KMS-11 (cell line): Measurements from ENCODE around the gene RHEX.

Experiments
- H2AFZ ChIP-seq: fragments of 200-600 bp; sonication (generic); 2 replicates; pipeline ENCODE4 v1.6.1; 2016; ENCODE audit warnings: antibody characterized with exemption, mixed run types, low read depth
- H3K27ac ChIP-seq: fragments of 200-600 bp; sonication (generic); 2 replicates; pipeline ENCODE4 v1.6.1; 2016; ENCODE audit warnings: mild to moderate bottlenecking, mixed run types
- H3K27me3 ChIP-seq: fragments of 200-600 bp; sonication (generic); 2 replicates; pipeline ENCODE4 v1.6.1; 2017; ENCODE audit warnings: mild to moderate bottlenecking, low read depth, mixed run types, moderate library complexity; ENCODE audit not compliant: insufficient read depth
- H3K36me3 ChIP-seq: fragments of 200-600 bp; sonication (generic); 2 replicates; pipeline ENCODE4 v1.6.1; 2017; ENCODE audit warnings: mild to moderate bottlenecking, mixed run types; ENCODE audit not compliant: insufficient read depth
- H3K4me1 ChIP-seq: fragments of 200-600 bp; sonication (generic); 2 replicates; pipeline ENCODE4 v1.6.1; 2016; ENCODE audit warnings: mild to moderate bottlenecking, low read depth, mixed run types; ENCODE audit not compliant: poor library complexity, severe bottlenecking
- H3K4me2 ChIP-seq: fragments of 200-600 bp; sonication (generic); 2 replicates; pipeline ENCODE4 v1.7.0; 2016; ENCODE audit warnings: mild to moderate bottlenecking, mixed run types
- H3K4me3 ChIP-seq: fragments of 200-600 bp; sonication (generic); IDR thresholded peaks from 2 replicates; pipeline ENCODE4 v1.6.1; 2017; ENCODE audit warnings: low read depth, low read length, mixed read lengths; ENCODE audit not compliant: insufficient read depth
- H3K79me2 ChIP-seq: fragments of 200-600 bp; sonication (generic); 2 replicates; pipeline ENCODE4 v1.6.1; 2016; ENCODE audit warnings: low read depth, mixed run types; ENCODE audit not compliant: insufficient read depth
- H3K9ac ChIP-seq: fragments of 200-600 bp; sonication (generic); 2 replicates; pipeline ENCODE4 v1.6.1; 2016; ENCODE audit warnings: mild to moderate bottlenecking, mixed run types
- H4K20me1 ChIP-seq: fragments of 200-600 bp; sonication (generic); 2 replicates; pipeline ENCODE4 v1.6.1; 2016; ENCODE audit warnings: mild to moderate bottlenecking, mixed run types; ENCODE audit not compliant: insufficient read depth
- CTCF ChIP-seq: fragments of 200-600 bp; sonication (generic); conservative IDR thresholded peaks from 2 replicates; pipeline ENCODE4 v1.6.1; 2017; ENCODE audit warnings: low read depth, mild to moderate bottlenecking, antibody characterized with exemption, low read length, moderate library complexity, mixed read lengths

RHEX gene

GRCh38 chr1:206047271-206047670 lies 5.7 kb upstream of the RHEX start:
- Histone ChIP-seq H3K27me3 (no peaks in the 10 kb centered on the region), H2AFZ (no peak overlapping the region; the same call in 1 of the 2 replicates), H3K36me3 (no peaks in the 10 kb centered on the region), H3K4me3 (no peak overlapping the region), H3K27ac (peak overlapping the region; percentile 10; the same call in 1 of the 2 replicates), H4K20me1 (no peaks in the 10 kb centered on the region), H3K9ac (no peak overlapping the region), H3K79me2 (no peaks in the 10 kb centered on the region), H3K4me1 (peaks cover 75% of the 10 kb centered on the region), H3K4me2 (peak overlapping the region; percentile 91)
- no peak for TF ChIP-seq CTCF

GRCh38 chr1:206048582-206048981 lies 4.4 kb upstream of the RHEX start:
- Histone ChIP-seq H2AFZ (no peak overlapping the region), H3K79me2 (no peaks in the 10 kb centered on the region), H3K4me3 (peak overlapping the region; percentile 24), H4K20me1 (no peaks in the 10 kb centered on the region), H3K4me1 (peaks cover 87% of the 10 kb centered on the region), H3K9ac (no peak overlapping the region), H3K36me3 (no peaks in the 10 kb centered on the region), H3K4me2 (peak overlapping the region; percentile 91), H3K27me3 (no peaks in the 10 kb centered on the region), H3K27ac (peak overlapping the region; percentile 15; the same call in 1 of the 2 replicates)
- no peak for TF ChIP-seq CTCF

GRCh38 chr1:206049293-206049692 lies 3.7 kb upstream of the RHEX start:
- Histone ChIP-seq H3K27ac (peak overlapping the region; percentile 57; the same call in 1 of the 2 replicates), H3K4me2 (peak overlapping the region; percentile 91), H3K27me3 (no peaks in the 10 kb centered on the region), H3K9ac (no peak overlapping the region), H4K20me1 (no peaks in the 10 kb centered on the region), H3K79me2 (no peaks in the 10 kb centered on the region), H3K36me3 (no peaks in the 10 kb centered on the region), H3K4me3 (no peak overlapping the region), H3K4me1 (peaks cover 93% of the 10 kb centered on the region), H2AFZ (no peak overlapping the region)
- no peak for TF ChIP-seq CTCF

- H3K36me3 ChIP-seq, result no peaks in the 10 kb centered on the region
- no peak overlapping the region for H2AFZ ChIP-seq
- H3K4me3 ChIP-seq, result no peak overlapping the region
- peak overlapping the region; percentile 91 for H3K4me2 ChIP-seq
- H3K27ac ChIP-seq, result peak overlapping the region; percentile 57; the same call in 1 of the 2 replicates
- peaks cover 90% of the 10 kb centered on the region for H3K4me1 ChIP-seq
- H3K9ac ChIP-seq, result no peak overlapping the region
- H3K79me2 ChIP-seq, result no peaks in the 10 kb centered on the region
- no peaks in the 10 kb centered on the region for H3K27me3 ChIP-seq
- H4K20me1 ChIP-seq, result no peaks in the 10 kb centered on the region
- no peak for TF ChIP-seq CTCF
Measured at GRCh38 chr1:206049919-206050600, 2.9 kb upstream of the RHEX start.
